ENCODE data around the gene HSPB9. TPM values are rescaled to one million over a fixed set of nuclear protein-coding genes. Genes with fewer than 3 reads are reported as not detected.

HSPB9 gene
- total RNA-seq, 1 experiment from 2014 or later: not detected

- no peak for DNase-seq (ENCODE audit: low read depth, low spot score)
- TF ChIP-seq EZH2 (IDR thresholded peaks at IDR 0.05) (no peak), EZH2phosphoT487 (IDR thresholded peaks at IDR 0.05; ENCODE audit: borderline replicate concordance) (no peak), YY1 (IDR thresholded peaks at IDR 0.05; ENCODE audit: extremely low read depth, insufficient replicate concordance, low read depth, low read length) (no peak), CTCF (IDR thresholded peaks at IDR 0.05 in 2 of 3, conservative IDR thresholded peaks at IDR 0.05 in 1 of 3; ENCODE audit: borderline replicate concordance in 1 of 3, insufficient read depth in 1 of 3, low read depth in 2 of 3, low read length in 2 of 3) (no peak), JUND (IDR thresholded peaks at IDR 0.05) (no peak), MAX (IDR thresholded peaks at IDR 0.05) (no peak), ATF3 (IDR thresholded peaks at IDR 0.05) (no peak)
- H3K9ac ChIP-seq (ENCODE audit: low read length): no peak overlapping the region
- H2AFZ ChIP-seq (ENCODE audit: low read depth, low read length, poor library complexity, severe bottlenecking): no peak overlapping the region
- no peaks in the 10 kb centered on the region for H3K9me3 ChIP-seq (ENCODE audit: control insufficient read depth in 1 of 2, insufficient read depth in 1 of 2, low read depth in 1 of 2, low read length in 2 of 2)
- intact Hi-C loops (cut with micrococcal nuclease): no loop called here
- H3K4me2 ChIP-seq (ENCODE audit: low read length): no peak overlapping the region
- H3K27ac ChIP-seq (ENCODE audit: low read depth, low read length): no peak overlapping the region
- ATAC-seq: no peak
- H3K79me2 ChIP-seq (ENCODE audit: insufficient read depth, low read length): peaks cover 69% of the 10 kb centered on the region
- H4K20me1 ChIP-seq (ENCODE audit: insufficient read depth): no peaks in the 10 kb centered on the region
- H3K27me3 ChIP-seq (ENCODE audit: insufficient read depth, low read length): no peaks in the 10 kb centered on the region
- no peak overlapping the region for H3K4me3 ChIP-seq (replicated peaks in 1 of 2; ENCODE audit: low read depth in 1 of 2, low read length in 2 of 2)
- H3K36me3 ChIP-seq (ENCODE audit: control insufficient read depth in 1 of 2, insufficient read depth in 2 of 2, low read length in 2 of 2): peaks cover 21 to 35% of the 10 kb centered on the region in 2 experiments; a peak in 3 of 4 replicates
- CTCF ChIA-PET: no interaction called here
- no TSS peak for BruUV-seq (replicated peaks)
- POLR2A ChIA-PET: no interaction called here
- RAD21 ChIA-PET (ENCODE audit: low non-redundant PET in 1 of 2, low total read pairs in 2 of 2, uncharacterized antibody in 2 of 2, unreplicated experiment in 2 of 2): no interaction called here
- H3K9me2 ChIP-seq (ENCODE audit: insufficient read depth): no peaks in the 10 kb centered on the region
- peaks cover 0 to 11% of the 10 kb centered on the region in 2 experiments; a peak in 2 of 4 replicates for H3K4me1 ChIP-seq (ENCODE audit: control insufficient read depth in 1 of 2, insufficient read depth in 2 of 2, low read length in 2 of 2)
Measured at GRCh38 chr17:42131981-42132432, 9.4 kb downstream of the HSPB9 start.

- POLR2A ChIA-PET: no interaction called here
- Histone ChIP-seq H3K4me1 (ENCODE audit: control insufficient read depth in 1 of 2, insufficient read depth in 2 of 2, low read length in 2 of 2) (peaks cover 0 to 11% of the 10 kb centered on the region in 2 experiments; a peak in 2 of 4 replicates), H3K9me2 (ENCODE audit: insufficient read depth) (no peaks in the 10 kb centered on the region), H3K4me3 (replicated peaks in 1 of 2; ENCODE audit: low read depth in 1 of 2, low read length in 2 of 2) (no peak overlapping the region), H2AFZ (ENCODE audit: low read depth, low read length, poor library complexity, severe bottlenecking) (no peak overlapping the region), H3K79me2 (ENCODE audit: insufficient read depth, low read length) (peaks cover 78% of the 10 kb centered on the region), H3K9me3 (ENCODE audit: control insufficient read depth in 1 of 2, insufficient read depth in 1 of 2, low read depth in 1 of 2, low read length in 2 of 2) (no peaks in the 10 kb centered on the region), H3K9ac (ENCODE audit: low read length) (no peak overlapping the region), H4K20me1 (ENCODE audit: insufficient read depth) (no peaks in the 10 kb centered on the region), H3K4me2 (ENCODE audit: low read length) (no peak overlapping the region), H3K27me3 (ENCODE audit: insufficient read depth, low read length) (no peaks in the 10 kb centered on the region), H3K36me3 (ENCODE audit: control insufficient read depth in 1 of 2, insufficient read depth in 2 of 2, low read length in 2 of 2) (peaks cover 17 to 28% of the 10 kb centered on the region in 2 experiments; a peak in 3 of 4 replicates), H3K27ac (ENCODE audit: low read depth, low read length) (no peak overlapping the region)
- no peak for DNase-seq (ENCODE audit: low read depth, low spot score)
- RAD21 ChIA-PET (ENCODE audit: low non-redundant PET in 1 of 2, low total read pairs in 2 of 2, uncharacterized antibody in 2 of 2, unreplicated experiment in 2 of 2): no interaction called here
- ATAC-seq: no peak
- intact Hi-C loops (cut with micrococcal nuclease): no loop called here
- BruUV-seq (replicated peaks): no TSS peak
- CTCF ChIA-PET: no interaction called here
- no peak for TF ChIP-seq POLR2AphosphoS5 (IDR thresholded peaks at IDR 0.05; ENCODE audit: low read depth, low read length)
- no peak for TF ChIP-seq POLR2A (IDR thresholded peaks at IDR 0.05; ENCODE audit: borderline replicate concordance, extremely low read depth, insufficient read depth, insufficient read length)
- TF ChIP-seq RAD21 (IDR thresholded peaks at IDR 0.05; ENCODE audit: low read depth): no peak
- TF ChIP-seq ZNF274 (IDR thresholded peaks at IDR 0.05; ENCODE audit: low read depth, low read length): no peak
Measured at GRCh38 chr17:42132941-42133340, 10.3 kb downstream of the HSPB9 start.
